GM12891 (cell line): Measurements from ENCODE around the gene KLF3.

Experiments used
- POLR2A ChIP-seq: IDR thresholded peaks from 2 replicates; pipeline ENCODE4 v1.6.1; 2011; ENCODE audit warnings: low read depth, low read length, control low read depth
- POLR2AphosphoS5 ChIP-seq: IDR thresholded peaks from 2 replicates; pipeline ENCODE4 v1.6.1; 2011; ENCODE audit warnings: low read depth, low read length, control low read depth

- TF ChIP-seq POLR2A = no peak
- no peak for TF ChIP-seq POLR2AphosphoS5
Measured at GRCh38 chr4:38734911-38735310, 70.9 kb downstream of the KLF3 start.
